CD4-positive, alpha-beta T cell (primary cell): ENCODE measurements around the gene TMEM108. TPM values are rescaled to one million over a fixed set of nuclear protein-coding genes. Genes with fewer than 3 reads are reported as not detected.

ENCODE experiments used
- ATAC-seq: fragments of 200-7000 bp; cut with Tn5 transposase; one replicate; pipeline ENCODE4 v1.10.0; 2022; ENCODE audit warnings: mild to moderate bottlenecking; ENCODE audit not compliant: poor library complexity
- CTCF ChIA-PET: fragments of 350-600 bp; sonication (Branson Sonifier 250); formaldehyde crosslinking; loops from one replicate; lab custom pipeline; 2021; ENCODE audit warnings: antibody characterized with exemption, inconsistent platforms; lab: Charles Lee
- POLR2A ChIA-PET: fragments of 350-600 bp; sonication (Branson Sonifier 250); formaldehyde crosslinking; loops from one replicate; lab custom pipeline; 2021; ENCODE audit warnings: antibody characterized with exemption, inconsistent platforms; lab: Charles Lee
- DNase-seq, 14 experiments: peaks; one replicate each; pipeline ENCODE4 v3.0.0-alpha.2; 2013 to 2020; ENCODE audit warnings: mixed read lengths in 2 of 14
- H3K27ac ChIP-seq, 2 donors: one replicate each; pipeline versions ENCODE4 v1.5.1 to v1.7.0; 2013; ENCODE audit warnings: low read length in 2 of 2, low read depth in 1 of 2, mild to moderate bottlenecking in 1 of 2
- H3K27me3 ChIP-seq, 2 experiments: 1 replicate in 1 of 2; 2 replicates in 1 of 2; pipeline versions ENCODE4 v1.6.1 to v1.7.0; 2013; ENCODE audit warnings: low read length in 2 of 2, control low read depth in 1 of 2, mild to moderate bottlenecking in 1 of 2, moderate library complexity in 1 of 2; ENCODE audit not compliant: insufficient read depth in 2 of 2, control insufficient read depth in 1 of 2
- H3K36me3 ChIP-seq: one replicate; pipeline ENCODE4 v1.6.1; 2013; ENCODE audit warnings: low read length, control low read depth; ENCODE audit not compliant: insufficient read depth
- H3K4me1 ChIP-seq: one replicate; pipeline ENCODE4 v1.6.1; 2013; ENCODE audit warnings: low read length, control low read depth; ENCODE audit not compliant: insufficient read depth
- H3K4me3 ChIP-seq: one replicate; pipeline ENCODE4 v1.5.1; 2013; ENCODE audit warnings: mild to moderate bottlenecking, low read length, moderate library complexity
- H3K9me3 ChIP-seq, 2 experiments: 1 replicate in 1 of 2; 2 replicates in 1 of 2; pipeline versions ENCODE4 v1.6.1 to v1.7.0; 2013; ENCODE audit warnings: low read length in 2 of 2, mild to moderate bottlenecking in 2 of 2, control low read depth in 1 of 2, moderate library complexity in 1 of 2; ENCODE audit not compliant: control insufficient read depth in 1 of 2, insufficient read depth in 1 of 2
- H3K27ac Mint-ChIP-seq: one replicate; pipeline ENCODE4 v1.8.0; 2020; ENCODE audit warnings: mixed read lengths
- H3K27me3 Mint-ChIP-seq: one replicate; pipeline ENCODE4 v1.8.0; 2021; ENCODE audit warnings: mixed read lengths
- H3K36me3 Mint-ChIP-seq: one replicate; pipeline ENCODE4 v1.8.0; 2021; ENCODE audit warnings: low read depth, mixed read lengths
- H3K4me1 Mint-ChIP-seq: one replicate; pipeline ENCODE4 v1.8.0; 2021; ENCODE audit warnings: low read depth, mixed read lengths
- H3K4me3 Mint-ChIP-seq: one replicate; pipeline ENCODE4 v1.8.0; 2020; ENCODE audit warnings: mild to moderate bottlenecking, mixed read lengths
- H3K9me3 Mint-ChIP-seq: one replicate; pipeline ENCODE4 v1.8.0; 2020; ENCODE audit warnings: mixed read lengths
- intact Hi-C, 2 experiments: fragments of 100-400 bp; cut with DNase I in 1 of 2; cut with micrococcal nuclease in 1 of 2; formaldehyde crosslinking; loops; one replicate each; pipeline versions ENCODE4 v1.15.1 to v1.9.0; 2023 to 2025; cut with DNase I, micrococcal nuclease
- total RNA-seq, 174 experiments: library from RNA in 2 of 174; stranded (reverse) in 2 of 174; gene quantifications; one replicate each; pipeline ENCODE4 v1.2.3 and lab custom pipeline; 2021 to 2026
- TF ChIP-seq, protein P1 (sequence below): fragments of 200-600 bp; IDR thresholded peaks from one replicate; pipeline ENCODE4 v1.8.0; 2022; ENCODE audit warnings: antibody characterized with exemption, mild to moderate bottlenecking

Gene TMEM108
- total RNA-seq, 2 experiments from 2014 or later, result not detected

GRCh38 chr3:133354721-133355120 lies 316.5 kb downstream of the TMEM108 start:
- H3K9me3 Mint-ChIP-seq, result peaks cover 3% of the 10 kb centered on the region

GRCh38 chr3:133360476-133360875 lies 322.3 kb downstream of the TMEM108 start:
- no peak overlapping the region for H3K4me3 ChIP-seq
- Mint-ChIP-seq H3K27me3 (peaks cover 25% of the 10 kb centered on the region), H3K4me3 (no peak overlapping the region), H3K4me1 (no peaks in the 10 kb centered on the region), H3K36me3 (no peaks in the 10 kb centered on the region), H3K27ac (no peak overlapping the region), H3K9me3 (peaks cover 3% of the 10 kb centered on the region)
- H3K9me3 ChIP-seq, result no peaks in the 10 kb centered on the region
- intact Hi-C loops, result no loop called here
- ChIA-PET POLR2A (no interaction called here), CTCF (no interaction called here)
- ATAC-seq, result no peak
- DNase-seq, result no peak
- H3K36me3 ChIP-seq, result no peaks in the 10 kb centered on the region
- TF ChIP-seq, protein P1, sequence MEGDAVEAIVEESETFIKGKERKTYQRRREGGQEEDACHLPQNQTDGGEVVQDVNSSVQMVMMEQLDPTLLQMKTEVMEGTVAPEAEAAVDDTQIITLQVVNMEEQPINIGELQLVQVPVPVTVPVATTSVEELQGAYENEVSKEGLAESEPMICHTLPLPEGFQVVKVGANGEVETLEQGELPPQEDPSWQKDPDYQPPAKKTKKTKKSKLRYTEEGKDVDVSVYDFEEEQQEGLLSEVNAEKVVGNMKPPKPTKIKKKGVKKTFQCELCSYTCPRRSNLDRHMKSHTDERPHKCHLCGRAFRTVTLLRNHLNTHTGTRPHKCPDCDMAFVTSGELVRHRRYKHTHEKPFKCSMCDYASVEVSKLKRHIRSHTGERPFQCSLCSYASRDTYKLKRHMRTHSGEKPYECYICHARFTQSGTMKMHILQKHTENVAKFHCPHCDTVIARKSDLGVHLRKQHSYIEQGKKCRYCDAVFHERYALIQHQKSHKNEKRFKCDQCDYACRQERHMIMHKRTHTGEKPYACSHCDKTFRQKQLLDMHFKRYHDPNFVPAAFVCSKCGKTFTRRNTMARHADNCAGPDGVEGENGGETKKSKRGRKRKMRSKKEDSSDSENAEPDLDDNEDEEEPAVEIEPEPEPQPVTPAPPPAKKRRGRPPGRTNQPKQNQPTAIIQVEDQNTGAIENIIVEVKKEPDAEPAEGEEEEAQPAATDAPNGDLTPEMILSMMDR, result no peak
- no peaks in the 10 kb centered on the region for H3K4me1 ChIP-seq
- no peak overlapping the region for H3K27ac ChIP-seq
- no peaks in the 10 kb centered on the region for H3K27me3 ChIP-seq

More at GRCh38 chr3:133354721-133355120, 316.5 kb downstream of the TMEM108 start:
- Histone ChIP-seq H3K27me3 (peaks cover 0 to 3% of the 10 kb centered on the region in 2 experiments), H3K9me3 (no peaks in the 10 kb centered on the region), H3K4me3 (no peak overlapping the region), H3K4me1 (no peaks in the 10 kb centered on the region), H3K27ac (no peak overlapping the region), H3K36me3 (no peaks in the 10 kb centered on the region)
- Mint-ChIP-seq H3K36me3 (no peaks in the 10 kb centered on the region), H3K27me3 (peaks cover 36% of the 10 kb centered on the region), H3K4me1 (no peaks in the 10 kb centered on the region), H3K27ac (no peak overlapping the region), H3K4me3 (no peak overlapping the region)
- intact Hi-C loops, result no loop called here
- ChIA-PET POLR2A (no interaction called here), CTCF (no interaction called here)
- DNase-seq, result no peak
- TF ChIP-seq, protein P1, result no peak
- no peak for ATAC-seq

GRCh38 chr3:133361011-133361410 lies 322.8 kb downstream of the TMEM108 start:
- POLR2A ChIA-PET, result no interaction called here
- DNase-seq, result no peak
- no peak overlapping the region for H3K4me3 Mint-ChIP-seq

More at GRCh38 chr3:133361011-133361410, 322.8 kb downstream of the TMEM108 start:
- H3K27me3 ChIP-seq, result no peaks in the 10 kb centered on the region
- no peak overlapping the region for H3K4me3 ChIP-seq
- no peaks in the 10 kb centered on the region for H3K9me3 ChIP-seq
- peaks cover 3% of the 10 kb centered on the region for H3K9me3 Mint-ChIP-seq
- no peaks in the 10 kb centered on the region for H3K36me3 Mint-ChIP-seq
- intact Hi-C loops, result no loop called here
- no peak overlapping the region for H3K27ac Mint-ChIP-seq
- no peaks in the 10 kb centered on the region for H3K4me1 Mint-ChIP-seq
- peaks cover 21% of the 10 kb centered on the region for H3K27me3 Mint-ChIP-seq
- TF ChIP-seq, protein P1, result no peak
- H3K27ac ChIP-seq, result no peak overlapping the region
- no peak for ATAC-seq
- CTCF ChIA-PET, result no interaction called here
- H3K36me3 ChIP-seq, result no peaks in the 10 kb centered on the region
- H3K4me1 ChIP-seq, result no peaks in the 10 kb centered on the region
